8988T (cell line): ENCODE results near the gene ZNF14.
"Not testable (repeated sequence)": the region's sequence is repeated elsewhere in the genome, so short reads cannot be mapped to it uniquely, and the experiment has no call there.

Source experiments
- DNase-seq: peaks from one replicate; pipeline ENCODE4 v3.0.0; 2011

The ZNF14 gene

DNA sequence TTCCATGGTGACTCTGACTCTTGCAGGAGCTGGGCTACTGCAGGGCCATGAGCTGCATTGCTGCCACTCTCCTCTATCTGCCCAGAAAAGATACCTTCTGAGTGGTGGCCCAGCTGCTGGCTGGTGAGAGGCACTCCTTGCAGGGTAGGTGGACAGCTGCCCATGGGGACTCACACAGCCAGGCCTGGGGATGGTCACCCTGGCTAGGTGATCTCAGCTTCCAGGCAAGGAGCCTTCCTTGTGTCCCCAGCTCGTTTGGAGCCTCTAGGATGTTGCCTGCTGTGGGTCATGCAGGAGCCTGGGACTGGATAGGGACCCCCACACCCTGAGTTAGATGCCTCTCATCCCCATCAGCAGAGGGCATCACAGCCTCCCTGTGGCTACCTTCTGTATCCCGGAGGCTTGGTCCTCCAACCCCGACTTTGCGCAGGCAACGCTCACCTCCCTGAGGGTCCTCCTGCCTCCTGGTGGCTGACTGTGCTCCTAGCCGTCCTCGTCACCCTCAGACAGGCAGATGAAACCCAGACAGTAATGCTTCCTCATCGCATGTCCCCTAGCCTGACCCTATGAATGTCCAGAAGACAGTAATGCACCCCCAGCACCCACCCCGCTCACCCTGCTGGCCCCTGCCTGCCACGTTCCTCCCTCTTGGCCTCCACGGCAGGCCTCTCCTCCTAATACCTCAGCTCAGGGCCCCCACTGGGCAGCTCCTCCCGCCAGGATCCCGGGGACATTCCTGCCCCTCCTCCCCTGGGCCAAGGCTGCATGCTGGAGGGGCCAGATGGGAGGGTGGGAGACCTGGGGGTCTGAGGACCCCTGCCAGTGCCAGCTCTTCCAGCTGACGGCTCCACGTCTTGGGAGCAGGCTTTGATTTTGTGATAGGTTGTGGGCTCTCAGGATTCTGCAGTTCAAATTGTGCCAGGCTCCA is 13.6 kb upstream of the ZNF14 start:
- DNase-seq, result peak; percentile 23

GRCh38 chr19:19745496-19746285 is 12.8 kb upstream of the ZNF14 start:
- DNase-seq, result peak; percentile 33

GRCh38 chr19:19744641-19745040 is 11.7 kb upstream of the ZNF14 start:
- DNase-seq, result peak; percentile 7

DNA sequence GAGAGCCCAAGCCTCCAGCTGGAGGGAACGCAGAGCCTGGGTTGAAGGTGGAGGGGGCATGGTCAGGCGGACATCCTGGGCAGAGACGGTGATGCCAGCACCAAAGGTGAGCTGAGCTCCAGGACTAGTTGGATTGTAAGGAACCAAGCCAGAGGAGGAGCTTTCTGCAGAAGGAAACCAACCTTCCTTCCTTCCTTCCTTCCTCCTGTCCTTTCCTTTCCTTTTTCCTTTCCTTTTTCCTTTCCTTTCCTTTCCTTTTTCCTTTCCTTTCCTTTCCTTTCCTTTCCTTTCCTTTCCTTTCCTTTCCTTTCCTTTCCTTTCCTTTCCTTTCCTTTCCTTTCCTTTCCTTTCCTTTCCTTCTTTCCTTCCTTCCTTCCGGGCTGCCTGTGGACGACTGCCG is 11.0 kb upstream of the ZNF14 start:
- not testable (repeated sequence) for DNase-seq

DNA sequence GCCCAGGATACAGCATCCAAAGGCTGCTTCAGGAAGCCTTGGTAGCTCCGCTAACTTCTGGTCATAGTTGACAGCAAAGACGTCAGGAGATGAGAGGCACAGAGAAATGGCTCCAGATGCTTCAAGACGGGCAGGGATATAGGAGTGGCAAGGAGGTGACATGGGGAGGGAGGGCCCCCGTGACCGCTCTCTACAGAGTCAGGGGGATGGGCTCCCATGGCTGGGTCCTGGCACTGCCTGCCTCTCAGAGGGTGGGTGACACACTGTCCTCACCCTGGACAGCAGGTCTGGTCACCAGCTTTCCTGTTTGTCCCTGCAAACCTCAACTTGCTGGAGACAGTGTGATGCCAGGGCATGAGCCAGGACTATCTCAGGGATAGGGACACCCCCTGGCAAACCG is 10.3 kb upstream of the ZNF14 start:
- DNase-seq, result no peak

- DNase-seq, result no peak
These were observed 9.9 kb upstream of the ZNF14 start for GRCh38 chr19:19742773-19743172.

DNA sequence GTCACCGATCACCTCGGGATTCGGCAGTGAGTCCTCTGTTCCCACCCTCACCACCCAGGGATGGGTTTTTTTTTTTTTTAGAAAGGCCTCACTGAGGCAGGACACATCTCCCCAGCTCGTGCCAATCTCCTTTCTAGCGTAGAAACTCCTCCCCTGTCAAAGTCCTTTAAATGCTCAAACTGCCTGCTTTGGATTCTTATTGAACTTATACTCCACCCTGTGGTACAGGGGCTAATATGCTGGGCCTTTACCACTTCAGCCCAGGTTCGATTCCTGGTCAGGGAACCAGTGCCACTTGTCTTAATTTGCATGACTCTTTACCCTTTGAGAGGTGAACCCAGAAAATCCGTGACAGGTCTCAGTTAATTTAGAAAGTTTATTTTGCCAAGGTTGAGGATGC is 8.3 kb upstream of the ZNF14 start:
- DNase-seq, result no peak

DNA sequence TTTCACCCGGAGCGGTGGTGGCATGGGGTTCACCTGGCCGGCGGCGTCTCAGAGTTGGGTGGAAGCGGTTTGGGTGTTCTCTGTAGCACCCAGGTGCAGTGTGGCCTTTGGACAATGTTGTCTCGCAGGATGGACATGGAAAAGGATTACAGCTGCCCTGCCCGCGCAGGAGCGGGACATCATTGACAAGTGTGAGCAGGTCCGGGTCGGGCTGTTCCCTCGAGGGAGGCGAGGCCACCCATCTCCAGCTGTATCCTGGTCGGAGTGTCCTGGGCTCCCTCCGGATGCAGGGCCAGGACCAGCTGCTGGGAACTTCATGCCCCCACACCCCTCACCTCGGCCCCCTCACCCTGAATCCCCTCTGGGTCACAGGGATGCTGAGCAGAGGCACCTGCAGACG is 7.8 kb upstream of the ZNF14 start:
- no peak for DNase-seq

GRCh38 chr19:19738564-19738963 is 5.7 kb upstream of the ZNF14 start:
- no peak for DNase-seq

- DNase-seq, result no peak
These were observed 4.8 kb upstream of the ZNF14 start for GRCh38 chr19:19737559-19738332.

DNA sequence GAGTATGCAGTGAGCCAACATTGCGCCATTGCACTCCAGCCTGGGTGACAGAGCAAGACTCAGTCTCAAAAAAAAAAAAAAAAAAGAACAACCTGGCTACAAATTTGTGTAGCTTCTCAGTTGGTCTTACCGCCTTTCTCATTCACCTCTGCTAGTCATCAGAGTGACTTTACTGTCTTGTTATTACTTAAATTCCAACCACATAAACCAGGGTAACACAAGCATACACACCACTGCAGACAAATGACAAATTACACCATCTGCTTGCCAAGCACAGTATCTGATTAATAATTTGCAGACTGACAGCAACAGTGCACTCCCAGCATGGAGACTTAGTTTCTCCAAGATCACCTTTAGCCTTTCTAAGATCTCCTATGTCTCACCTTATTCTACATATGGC is 11.0 kb downstream of the ZNF14 start:
- DNase-seq, result no peak

- no peak for DNase-seq
These were observed 13.1 kb downstream of the ZNF14 start for GRCh38 chr19:19719798-19720197.

DNA sequence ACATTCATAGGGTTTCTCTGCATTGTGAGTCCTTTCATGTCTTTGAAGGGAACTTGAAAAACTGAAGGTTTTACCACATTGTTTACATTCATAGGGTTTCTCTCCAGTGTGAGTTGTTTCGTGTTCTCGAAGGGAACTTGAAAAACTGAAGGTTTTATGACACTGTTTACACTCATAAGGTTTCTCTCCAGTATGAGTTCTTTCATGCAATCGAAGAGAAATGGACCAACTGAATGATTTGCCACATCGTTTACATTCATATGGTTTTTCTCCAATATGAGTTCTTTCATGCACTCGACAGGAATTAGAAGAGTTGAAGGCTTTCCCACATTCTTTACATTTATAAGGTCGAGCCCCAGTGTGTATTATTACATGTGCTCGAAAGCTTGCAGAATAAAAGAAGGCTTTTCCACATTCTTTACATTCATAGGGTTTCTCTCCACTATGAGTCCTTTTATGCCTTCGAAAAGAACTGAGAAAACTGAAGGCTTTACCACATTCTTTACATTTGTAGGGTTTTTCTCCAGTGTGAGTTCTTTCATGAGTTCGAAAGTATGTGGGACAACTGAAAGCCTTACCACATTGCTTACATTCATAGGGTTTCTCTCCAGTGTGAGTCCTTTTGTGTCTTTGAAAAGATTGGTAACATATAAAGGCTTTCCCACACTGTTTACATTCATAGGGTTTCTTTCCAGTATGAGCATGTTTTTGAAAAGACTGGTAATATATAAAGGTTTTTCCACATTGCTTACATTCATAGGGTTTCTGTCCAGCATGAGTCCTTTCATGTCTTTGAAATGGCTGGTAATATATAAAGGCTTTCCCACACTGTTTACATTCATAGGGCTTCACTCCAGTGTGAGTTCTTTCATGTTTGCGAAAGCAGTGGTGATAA is 20.7 kb downstream of the ZNF14 start:
- no peak for DNase-seq

GRCh38 chr19:19711306-19711933 is 21.5 kb downstream of the ZNF14 start:
- DNase-seq, result no peak

- DNase-seq, result no peak
These were observed 22.4 kb downstream of the ZNF14 start for GRCh38 chr19:19710506-19710905.

DNA sequence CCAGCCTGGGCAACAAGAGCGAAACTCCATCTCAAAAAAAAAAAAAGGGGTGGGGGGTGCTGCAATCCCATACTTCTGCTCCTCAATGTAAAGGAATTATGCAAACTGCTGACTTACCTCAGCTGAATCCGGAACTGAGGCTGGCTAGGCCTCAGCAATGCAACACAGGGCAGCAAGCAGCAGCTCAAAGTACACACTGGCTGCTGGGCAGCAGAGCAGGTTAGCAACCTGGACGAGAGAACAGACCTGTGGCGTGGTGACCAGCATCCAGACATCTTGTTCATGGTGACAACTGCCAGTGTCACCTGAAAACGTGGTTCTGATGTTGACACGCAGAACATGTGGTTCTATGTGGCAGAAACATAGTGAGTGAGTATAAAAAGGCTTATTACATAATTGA is 28.1 kb downstream of the ZNF14 start:
- DNase-seq, result no peak

DNA sequence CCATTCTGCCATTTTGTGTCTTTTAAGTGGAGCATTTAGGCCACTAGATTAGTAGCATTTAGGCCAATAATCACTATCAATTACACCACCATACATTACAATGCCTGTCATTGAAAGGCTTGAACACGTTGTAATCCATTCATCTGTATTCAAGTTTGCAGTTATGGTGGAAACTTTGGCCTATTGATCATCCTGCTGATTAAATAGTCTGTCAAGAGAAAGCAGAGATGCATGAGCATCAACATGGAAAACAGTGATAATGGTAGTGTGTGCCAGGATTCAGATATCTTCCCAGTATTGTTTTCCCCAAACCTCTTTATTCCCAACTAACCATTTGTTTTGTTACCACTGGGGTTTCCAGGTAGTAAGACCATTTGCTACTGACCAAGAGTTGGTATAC is 32.4 kb downstream of the ZNF14 start:
- not testable (repeated sequence) for DNase-seq

- DNase-seq, result no peak
These were observed 35.3 kb downstream of the ZNF14 start for GRCh38 chr19:19697589-19697988.

- DNase-seq, result no peak
These were observed 36.5 kb downstream of the ZNF14 start for GRCh38 chr19:19696386-19696785.

- DNase-seq, result no peak
These were observed 41.2 kb downstream of the ZNF14 start for GRCh38 chr19:19691683-19692082.

DNA sequence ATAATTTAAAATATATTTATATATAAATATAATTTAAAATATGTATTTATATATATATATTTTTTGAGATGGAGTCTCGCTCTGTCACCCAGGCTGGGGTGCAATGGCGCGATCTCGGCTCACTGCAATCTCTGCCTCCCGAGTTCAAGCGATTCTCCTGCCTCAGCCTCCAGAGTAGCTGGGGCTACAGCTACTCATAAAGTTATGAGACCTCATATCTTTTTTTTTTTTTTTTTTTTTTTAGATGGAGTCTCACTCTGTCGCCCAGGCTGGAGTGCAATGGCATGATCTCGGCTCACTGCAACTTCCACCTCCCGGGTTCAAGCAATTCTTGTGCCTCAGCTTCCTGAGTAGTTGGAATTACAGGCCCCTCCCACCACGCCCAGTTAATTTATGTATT is 43.9 kb downstream of the ZNF14 start:
- not testable (repeated sequence) for DNase-seq

DNA sequence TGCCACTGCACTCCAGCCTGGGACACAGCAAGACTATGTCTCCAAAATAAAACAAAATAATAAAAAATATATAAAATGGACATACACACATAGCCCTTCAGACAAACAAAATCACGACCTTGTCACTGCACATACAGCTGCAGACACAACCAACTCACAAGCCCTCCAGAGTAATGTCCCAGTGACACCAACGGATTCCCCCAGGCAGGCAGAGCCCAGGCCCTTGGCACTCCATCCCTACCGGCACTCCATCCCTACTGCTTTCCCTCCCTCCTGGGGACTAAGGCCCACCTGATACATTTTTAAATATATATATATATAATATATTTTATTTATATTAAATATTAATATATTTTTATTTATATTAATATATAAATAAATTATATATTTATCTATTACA is 45.8 kb downstream of the ZNF14 start:
- DNase-seq, result no peak
